OCI-LY3 (cell line): ENCODE data around the gene EFHC1.

Experiments used
- EZH2phosphoT487 ChIP-seq: fragments of 200-600 bp; shearing (Covaris generic); IDR thresholded peaks from 2 replicates; pipeline ENCODE4 v1.6.1; 2018; ENCODE audit warnings: antibody characterized with exemption, mixed run types, low read depth
- TF ChIP-seq, protein P1 (sequence below): fragments of 200-600, 300-600 bp; sonication (generic); IDR thresholded peaks from 2 replicates; pipeline ENCODE4 v1.5.1; 2014; ENCODE audit warnings: antibody characterized with exemption, low read length, low read depth

- TF ChIP-seq, protein P1, sequence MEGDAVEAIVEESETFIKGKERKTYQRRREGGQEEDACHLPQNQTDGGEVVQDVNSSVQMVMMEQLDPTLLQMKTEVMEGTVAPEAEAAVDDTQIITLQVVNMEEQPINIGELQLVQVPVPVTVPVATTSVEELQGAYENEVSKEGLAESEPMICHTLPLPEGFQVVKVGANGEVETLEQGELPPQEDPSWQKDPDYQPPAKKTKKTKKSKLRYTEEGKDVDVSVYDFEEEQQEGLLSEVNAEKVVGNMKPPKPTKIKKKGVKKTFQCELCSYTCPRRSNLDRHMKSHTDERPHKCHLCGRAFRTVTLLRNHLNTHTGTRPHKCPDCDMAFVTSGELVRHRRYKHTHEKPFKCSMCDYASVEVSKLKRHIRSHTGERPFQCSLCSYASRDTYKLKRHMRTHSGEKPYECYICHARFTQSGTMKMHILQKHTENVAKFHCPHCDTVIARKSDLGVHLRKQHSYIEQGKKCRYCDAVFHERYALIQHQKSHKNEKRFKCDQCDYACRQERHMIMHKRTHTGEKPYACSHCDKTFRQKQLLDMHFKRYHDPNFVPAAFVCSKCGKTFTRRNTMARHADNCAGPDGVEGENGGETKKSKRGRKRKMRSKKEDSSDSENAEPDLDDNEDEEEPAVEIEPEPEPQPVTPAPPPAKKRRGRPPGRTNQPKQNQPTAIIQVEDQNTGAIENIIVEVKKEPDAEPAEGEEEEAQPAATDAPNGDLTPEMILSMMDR, result no peak
- no peak for TF ChIP-seq EZH2phosphoT487
These were observed 26.4 kb upstream of the EFHC1 start for GRCh38 chr6:52393780-52394179.
